PC-9 (cell line): ENCODE data around the gene TMEM121B.

ENCODE experiments used
- CTCF ChIP-seq: fragments of 200-600 bp; sonication (generic); conservative IDR thresholded peaks from 2 replicates; pipeline ENCODE4 v1.6.1; 2017; ENCODE audit warnings: mixed run types, antibody characterized with exemption, mild to moderate bottlenecking, moderate library complexity
- EZH2 ChIP-seq: fragments of 200-600 bp; sonication (generic); IDR thresholded peaks from 2 replicates; pipeline ENCODE4 v1.8.0; 2017; ENCODE audit warnings: antibody characterized with exemption, low read depth

- TF ChIP-seq CTCF (no peak), EZH2 (no peak)
Measured at GRCh38 chr22:17074648-17075002, 46.5 kb downstream of the TMEM121B start.
